HG02870 (cell line): ENCODE measurements around the gene MED23.

Source experiments
- ATAC-seq: cut with Tn5 transposase; IDR thresholded peaks from one replicate; pipeline ENCODE4 v1.9.1; 2021; ENCODE audit warnings: mild to moderate bottlenecking, moderate library complexity; ENCODE audit not compliant: unreplicated experiment

MED23 gene

DNA sequence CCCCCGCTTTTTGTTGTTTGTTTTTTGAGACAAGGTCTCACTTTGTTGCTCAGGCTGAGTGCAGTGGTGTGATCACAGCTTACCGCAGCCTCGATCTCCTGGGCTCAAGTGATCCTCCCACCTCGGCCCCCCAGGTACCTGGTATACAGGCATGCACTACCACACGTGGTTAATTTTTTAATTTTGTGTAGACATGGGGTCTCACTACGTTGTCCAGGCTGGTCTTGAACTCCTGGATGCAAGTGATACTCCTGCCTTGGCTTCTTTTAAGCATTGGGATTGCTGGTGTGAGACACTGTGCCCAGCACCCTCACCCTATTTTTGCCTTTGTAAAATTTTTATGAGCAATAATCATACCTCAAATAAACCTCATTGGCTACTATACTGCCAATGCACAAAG lies 14.5 kb upstream of the MED23 start:
- ATAC-seq: no peak

DNA sequence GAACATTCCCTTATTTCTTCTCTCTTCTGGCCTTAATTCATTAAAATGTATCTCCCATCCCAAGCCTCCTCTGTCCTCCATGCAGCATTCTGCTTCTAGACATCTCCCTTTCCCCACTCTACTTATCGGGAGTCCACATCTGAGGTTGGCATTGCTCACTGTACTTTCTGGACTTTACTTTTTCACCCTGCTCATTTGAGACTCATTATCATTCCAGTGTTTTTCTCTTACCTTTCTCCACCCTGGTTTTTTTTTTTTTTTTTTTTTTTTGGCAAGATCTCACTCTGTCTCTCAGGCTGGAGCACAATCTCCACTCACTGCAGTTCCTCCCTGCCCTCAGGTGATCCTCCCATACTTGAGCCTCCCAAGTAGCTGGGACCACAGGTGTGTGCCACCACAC lies 13.5 kb upstream of the MED23 start:
- no peak for ATAC-seq

GRCh38 chr6:131640576-131640975 lies 12.5 kb upstream of the MED23 start:
- no peak for ATAC-seq

- ATAC-seq: peak; percentile 83
Measured at GRCh38 chr6:131640100-131640499, 12.1 kb upstream of the MED23 start.

GRCh38 chr6:131638013-131638412 lies 10.0 kb upstream of the MED23 start:
- ATAC-seq: no peak

DNA sequence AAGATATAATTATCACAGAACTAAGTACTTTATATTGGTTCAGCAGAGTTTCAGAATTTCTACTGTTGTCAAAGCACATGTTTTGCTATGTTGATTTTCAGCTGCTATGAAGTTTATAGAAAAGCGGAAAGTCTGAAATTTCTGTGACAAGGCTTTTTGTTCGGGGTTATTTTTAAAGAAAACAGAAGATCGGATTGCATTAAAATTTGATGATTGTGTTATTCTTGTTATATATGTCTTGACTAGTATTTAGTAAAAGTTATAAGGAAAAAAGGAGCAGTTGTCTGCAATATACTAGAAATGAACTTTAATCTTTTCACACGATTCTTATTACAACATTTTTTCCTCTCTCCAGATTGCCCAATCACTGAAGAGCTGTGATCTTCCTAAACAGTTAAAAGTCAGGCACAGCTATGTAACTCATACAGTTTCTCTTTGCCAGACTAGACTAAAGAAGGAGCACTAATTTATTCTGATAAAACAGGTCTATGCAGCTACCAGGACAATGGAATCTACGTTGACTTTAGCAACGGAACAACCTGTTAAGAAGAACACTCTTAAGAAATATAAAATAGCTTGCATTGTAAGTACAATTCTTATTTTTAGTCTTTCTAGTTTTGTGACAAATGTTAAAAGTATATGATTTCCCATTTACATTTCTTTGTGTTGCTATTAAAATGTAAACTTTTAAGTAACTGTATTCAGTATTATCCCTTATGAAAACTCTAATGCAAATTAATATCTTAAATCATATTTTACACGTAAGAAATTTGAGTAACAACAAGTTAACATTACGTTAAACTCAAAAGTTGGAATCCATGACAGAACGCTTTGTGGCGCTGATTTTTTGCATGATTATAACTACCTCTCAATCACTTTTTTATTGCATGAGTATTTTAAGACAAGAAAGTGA lies 9.1 kb upstream of the MED23 start, which contains the start of gene ENPP3:
TSS of gene ENPP3 (plus strand) at position 423 of the 913 bp plus-strand sequence. CDS start at position 506, 83 bp downstream.
- ATAC-seq: no peak

DNA sequence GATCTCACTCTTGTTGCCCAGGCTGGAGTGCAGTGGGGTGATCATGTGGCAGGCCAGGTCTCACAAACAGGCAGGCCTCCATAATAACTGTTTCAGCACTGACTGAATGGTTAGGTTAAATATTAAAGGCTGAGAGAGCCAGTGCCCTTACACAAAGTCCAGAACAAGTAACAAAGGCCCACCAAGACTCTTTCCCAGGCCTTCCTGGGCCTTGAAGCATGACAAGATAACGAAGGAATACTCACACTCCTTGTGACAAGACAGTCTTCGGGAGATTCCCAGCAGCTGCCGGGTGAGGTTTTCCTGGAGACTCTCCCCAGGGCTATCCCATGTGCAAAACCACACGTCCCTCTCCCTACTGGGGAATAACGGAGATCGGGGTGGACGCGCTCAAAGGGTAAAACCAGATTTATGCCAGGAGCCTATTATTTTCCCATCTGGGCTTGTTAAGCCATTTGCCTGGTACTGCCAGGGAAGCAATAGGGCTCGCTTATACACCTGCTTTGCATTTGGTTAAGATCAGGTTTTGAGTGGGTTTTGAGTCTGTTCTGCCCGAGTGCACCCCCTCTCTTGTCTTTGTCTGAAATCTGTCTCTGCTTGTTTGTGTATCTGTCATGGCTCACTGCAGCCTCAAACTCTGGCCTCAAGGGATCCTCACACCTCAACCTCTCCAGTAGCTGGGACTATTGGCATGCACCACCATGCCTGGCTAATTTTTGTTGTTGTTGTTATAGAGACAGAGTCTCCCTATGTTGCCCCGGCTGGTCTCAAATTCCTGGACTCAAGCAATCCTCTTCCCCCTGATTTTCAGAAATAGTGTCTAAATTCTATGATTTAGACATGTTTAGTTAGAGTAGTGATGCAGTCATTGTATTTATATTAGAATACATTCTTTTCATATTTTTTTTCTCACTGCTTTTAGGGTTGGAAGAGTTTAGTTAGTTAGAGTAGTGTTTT lies 7.6 kb upstream of the MED23 start:
- peak; percentile 61 for ATAC-seq

DNA sequence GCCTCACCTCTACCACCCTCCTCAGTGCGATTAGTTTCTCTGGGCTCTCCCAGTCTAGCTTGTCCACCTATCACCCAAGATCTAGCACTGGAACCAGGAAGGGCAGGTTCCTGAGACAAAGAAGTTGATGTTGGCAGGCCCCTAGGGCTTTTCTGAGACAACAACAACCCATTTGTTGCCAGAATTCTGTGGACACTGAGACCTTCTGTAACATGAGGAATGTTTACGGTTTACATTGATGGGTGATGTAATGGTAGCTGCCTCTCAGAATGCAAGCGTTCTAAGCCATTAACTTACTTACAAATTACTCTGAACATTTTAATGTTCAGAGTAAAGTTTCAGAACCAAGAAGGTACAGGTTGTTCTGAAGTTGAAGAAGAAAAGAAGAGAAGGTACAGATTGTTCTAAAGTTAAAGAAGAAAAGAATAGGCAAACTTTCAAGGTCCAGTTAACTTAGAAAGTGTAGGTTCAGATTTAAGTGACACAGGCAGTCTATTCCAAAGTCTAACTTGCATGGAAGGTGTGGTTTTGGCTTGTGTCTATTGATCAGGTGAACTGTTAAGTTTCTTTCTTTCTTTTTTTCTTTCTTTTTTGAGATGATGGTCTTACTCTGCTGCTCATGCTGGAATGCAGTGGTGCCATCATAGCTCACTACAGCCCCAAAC lies 3.7 kb upstream of the MED23 start:
- ATAC-seq: no peak

GRCh38 chr6:131629651-131630050 lies 1.6 kb upstream of the MED23 start:
- ATAC-seq: no peak

DNA sequence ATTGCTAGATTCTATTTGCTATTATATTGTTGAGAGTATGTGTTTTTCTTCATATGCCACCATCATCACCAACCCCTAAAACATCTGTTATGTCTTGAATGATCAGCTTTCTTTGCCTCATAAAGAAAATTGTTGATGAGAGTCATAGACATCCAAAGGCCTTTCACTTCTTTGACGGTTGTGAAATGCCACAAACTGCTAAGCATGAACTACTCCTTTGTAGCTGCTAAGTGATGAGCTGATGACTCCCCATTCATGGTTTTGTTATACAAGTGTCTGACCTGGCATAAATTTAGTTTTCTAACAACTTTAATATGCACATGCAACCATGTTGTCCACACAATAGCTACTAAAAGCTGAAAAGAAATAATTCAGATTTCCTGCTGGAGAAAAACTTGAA lies 684 bp upstream of the MED23 start:
- ATAC-seq: no peak

GRCh38 chr6:131615275-131615674 lies 12.8 kb downstream of the MED23 start:
- ATAC-seq: no peak

DNA sequence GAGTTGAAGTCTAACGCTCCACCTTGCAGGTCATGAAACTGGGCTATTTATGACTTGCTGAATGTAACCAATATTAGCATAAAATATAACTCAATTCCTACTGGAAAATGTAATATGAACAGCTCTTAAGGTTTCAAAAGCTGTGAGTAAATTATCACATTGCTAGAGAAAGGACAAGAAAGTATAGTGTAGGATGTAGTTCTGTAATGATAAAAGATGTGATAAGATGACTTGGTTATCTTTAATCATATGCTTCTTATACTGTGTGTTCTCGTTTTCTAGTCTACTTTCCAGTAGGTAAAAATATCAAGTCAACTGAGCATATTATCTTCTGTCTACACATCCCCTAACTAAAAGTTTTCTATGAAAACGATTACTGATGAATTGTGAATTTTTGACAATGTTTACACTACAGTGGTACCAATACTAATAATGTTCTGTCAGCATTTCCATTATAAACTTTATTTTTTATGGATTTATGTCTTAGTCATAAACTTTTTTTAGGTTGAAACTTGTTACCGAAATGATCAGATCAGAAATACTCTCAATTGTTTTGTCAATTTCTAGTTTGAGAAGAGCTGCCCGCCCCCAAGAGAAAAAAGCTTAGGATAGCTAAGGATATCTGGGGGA lies 14.6 kb downstream of the MED23 start:
- no peak for ATAC-seq

GRCh38 chr6:131602781-131603312 lies 25.2 kb downstream of the MED23 start:
- no peak for ATAC-seq

DNA sequence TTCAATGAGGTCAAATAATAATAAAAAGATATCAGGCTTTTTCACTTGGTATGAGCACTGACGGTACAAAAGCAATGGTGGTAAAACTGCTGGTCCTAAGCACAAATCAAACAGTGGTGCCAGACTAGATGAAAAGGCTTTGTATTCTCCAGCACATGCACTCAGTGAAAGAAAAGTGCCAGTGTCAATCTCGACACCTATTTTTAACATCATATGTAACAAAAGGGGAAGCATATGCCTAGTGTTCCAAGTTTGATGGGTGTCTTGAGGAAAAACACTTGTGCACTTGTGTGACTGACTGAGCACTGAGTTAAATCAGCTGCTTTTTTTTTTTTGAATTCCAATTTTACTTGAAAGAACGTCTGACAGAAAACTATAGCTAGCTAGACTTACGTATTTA lies 27.3 kb downstream of the MED23 start:
- ATAC-seq: no peak

DNA sequence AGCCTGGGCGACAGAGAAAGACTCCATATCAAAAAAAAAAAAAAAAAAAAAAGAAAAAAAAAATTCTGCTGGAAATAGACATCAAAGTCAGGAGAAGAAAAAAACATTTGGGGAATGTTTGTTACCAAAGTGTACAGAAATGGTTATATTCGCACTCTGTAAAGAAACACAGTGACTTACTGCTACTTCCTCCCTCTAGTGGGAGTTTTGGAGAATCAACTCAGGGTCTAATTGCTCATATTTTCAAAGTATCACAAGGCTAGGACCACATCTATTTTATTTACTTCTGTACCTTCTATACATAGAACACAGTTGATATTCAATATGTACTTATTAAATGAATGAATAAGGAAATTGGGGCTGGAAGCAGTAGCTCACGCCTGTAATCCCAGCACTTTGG lies 30.6 kb downstream of the MED23 start:
- no peak for ATAC-seq

- no peak for ATAC-seq
Measured at GRCh38 chr6:131594074-131594473, 34.0 kb downstream of the MED23 start.

DNA sequence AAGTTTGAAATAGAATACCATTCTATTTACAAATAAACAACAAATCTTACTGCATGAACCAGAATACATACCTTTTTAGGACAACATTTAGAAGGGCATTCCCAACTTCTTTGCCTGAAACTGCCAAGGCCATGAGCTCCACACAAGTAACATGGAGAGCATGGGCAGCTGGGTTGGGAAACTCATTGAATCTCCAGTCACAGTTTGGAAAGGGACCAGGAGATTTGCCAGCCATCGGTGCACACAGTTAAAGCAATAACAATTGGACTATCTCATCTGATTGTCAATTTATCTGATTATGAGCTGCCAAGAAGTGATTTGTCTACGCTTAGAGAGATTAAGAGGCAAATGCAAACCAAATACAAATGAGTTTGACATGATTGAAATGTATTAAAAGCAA lies 35.1 kb downstream of the MED23 start:
- ATAC-seq: no peak

- ATAC-seq: no peak
Measured at GRCh38 chr6:131588643-131589042, 39.4 kb downstream of the MED23 start.

GRCh38 chr6:131587909-131588308 lies 40.1 kb downstream of the MED23 start:
- ATAC-seq: no peak

DNA sequence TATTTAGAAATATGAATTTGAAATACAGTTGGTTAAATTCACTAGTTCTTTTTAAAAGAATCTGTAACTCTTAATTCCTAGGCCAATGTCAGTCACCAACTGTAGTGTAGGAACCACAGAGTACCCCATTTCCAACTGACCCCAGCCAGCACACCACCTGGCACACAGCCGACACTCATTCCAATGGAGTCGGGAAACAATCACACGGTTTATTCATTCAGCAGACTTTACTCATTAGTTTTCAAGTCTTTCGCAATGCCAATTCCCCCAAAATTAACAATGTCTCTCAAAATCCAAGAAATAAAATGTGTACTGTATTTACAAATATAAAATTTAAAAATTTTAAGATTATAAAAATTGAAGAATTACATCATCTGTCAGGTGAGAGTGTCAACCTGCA lies 41.5 kb downstream of the MED23 start:
- no peak for ATAC-seq
